B cell (primary cell): ENCODE data around the gene RAB3A. TPM values are rescaled to one million over a fixed set of nuclear protein-coding genes. Genes with fewer than 3 reads are reported as not detected.

Experiments used
- ATAC-seq: fragments of 200-7000 bp; cut with Tn5 transposase; one replicate; pipeline ENCODE4 v1.10.0; 2021; ENCODE audit warnings: low read depth, mild to moderate bottlenecking, moderate number of reproducible peaks, moderate library complexity
- CTCF ChIA-PET: fragments of 350-600 bp; sonication (Branson Sonifier 250); formaldehyde crosslinking; loops from one replicate; lab custom pipeline; 2021; ENCODE audit warnings: antibody characterized with exemption, inconsistent platforms; lab: Charles Lee
- POLR2A ChIA-PET: fragments of 350-600 bp; sonication (Branson Sonifier 250); formaldehyde crosslinking; loops from one replicate; lab custom pipeline; 2021; ENCODE audit warnings: antibody characterized with exemption; lab: Charles Lee
- DNase-seq: peaks from one replicate; pipeline ENCODE4 v3.0.0; 2013
- H2AFZ ChIP-seq: 2 replicates; pipeline ENCODE4 v1.6.1; 2012; ENCODE audit warnings: mild to moderate bottlenecking, low read depth, low read length; ENCODE audit not compliant: insufficient read depth, poor library complexity, severe bottlenecking
- H3K27ac ChIP-seq, 2 donors: 1 replicate in 1 of 2; 2 replicates in 1 of 2; pipeline ENCODE4 v1.5.1; 2012 to 2013; ENCODE audit warnings: low read length in 2 of 2, mild to moderate bottlenecking in 2 of 2, moderate library complexity in 1 of 2
- H3K27me3 ChIP-seq, 4 experiments: fragments of 200-600 bp in 1 of 4; sonication (generic) in 1 of 4; replicated peaks in 1 of 4; 1 replicate in 2 of 4; 2 replicates in 2 of 4; pipeline versions ENCODE4 v1.6.1 to v1.7.0; 2013 to 2016; ENCODE audit warnings: low read length in 3 of 4, mild to moderate bottlenecking in 2 of 4, mixed read lengths in 1 of 4, moderate library complexity in 1 of 4; ENCODE audit not compliant: insufficient read depth in 4 of 4, control insufficient read depth in 3 of 4; ENCODE audit errors: control extremely low read depth in 1 of 4
- H3K36me3 ChIP-seq, 2 experiments: replicated peaks in 1 of 2; 1 replicate in 1 of 2; 2 replicates in 1 of 2; pipeline versions ENCODE4 v1.6.1 to v1.7.1; 2013; ENCODE audit warnings: low read length in 1 of 2; ENCODE audit not compliant: insufficient read depth in 2 of 2, control insufficient read depth in 1 of 2; ENCODE audit errors: control extremely low read depth in 1 of 2, extremely low read depth in 1 of 2
- H3K4me1 ChIP-seq, 2 donors: fragments of 200-600 bp in 1 of 2; sonication (generic) in 1 of 2; 1 replicate in 1 of 2; 2 replicates in 1 of 2; pipeline versions ENCODE4 v1.5.1 to v1.6.1; 2013 to 2017; ENCODE audit warnings: low read length in 2 of 2; ENCODE audit not compliant: control insufficient read depth in 2 of 2, insufficient read depth in 2 of 2
- H3K4me2 ChIP-seq: replicated peaks from 2 replicates; pipeline ENCODE3; 2012; ENCODE audit warnings: mild to moderate bottlenecking, low read depth, low read length; ENCODE audit not compliant: poor library complexity, severe bottlenecking
- H3K4me3 ChIP-seq, 5 experiments: fragments of 200-600 bp in 1 of 5; sonication (generic) in 1 of 5; 1 replicate in 3 of 5; 2 replicates in 2 of 5; pipeline versions ENCODE4 v1.5.1 to v1.7.0; 2011 to 2016; ENCODE audit warnings: low read length in 4 of 5, mild to moderate bottlenecking in 4 of 5, low read depth in 2 of 5, control low read depth in 1 of 5, moderate library complexity in 1 of 5; ENCODE audit not compliant: insufficient read depth in 1 of 5; ENCODE audit errors: control extremely low read depth in 1 of 5, extremely low read depth in 1 of 5
- H3K79me2 ChIP-seq: fragments of 200-600 bp; sonication (generic); one replicate; pipeline ENCODE4 v1.6.0; 2016; ENCODE audit warnings: low read length; ENCODE audit not compliant: control insufficient read depth, insufficient read depth
- H3K9ac ChIP-seq: fragments of 200-600 bp; sonication (generic); 2 replicates; pipeline ENCODE4 v1.6.1; 2017; ENCODE audit warnings: mild to moderate bottlenecking, low read length, moderate library complexity
- H3K9me3 ChIP-seq, 3 donors: one replicate each; pipeline versions ENCODE4 v1.6.1 to v1.7.1; 2013; ENCODE audit warnings: low read length in 2 of 3; ENCODE audit not compliant: control insufficient read depth in 2 of 3, insufficient read depth in 1 of 3; ENCODE audit errors: control extremely low read depth in 1 of 3
- H4K20me1 ChIP-seq: 2 replicates; pipeline ENCODE4 v1.6.0; 2012; ENCODE audit warnings: mild to moderate bottlenecking, low read length; ENCODE audit not compliant: insufficient read depth, control insufficient read depth, poor library complexity, severe bottlenecking
- H3K27ac Mint-ChIP-seq: one replicate; pipeline ENCODE4 v1.8.0; 2021; ENCODE audit warnings: mixed read lengths
- H3K27me3 Mint-ChIP-seq: one replicate; pipeline ENCODE4 v1.8.0; 2021; ENCODE audit warnings: mixed read lengths
- H3K4me1 Mint-ChIP-seq: one replicate; pipeline ENCODE4 v1.8.0; 2021; ENCODE audit warnings: mixed read lengths
- H3K4me3 Mint-ChIP-seq: one replicate; pipeline ENCODE4 v1.8.0; 2021; ENCODE audit warnings: mixed read lengths
- H3K9me3 Mint-ChIP-seq: one replicate; pipeline ENCODE4 v1.8.0; 2022; ENCODE audit warnings: mixed read lengths; ENCODE audit not compliant: insufficient read depth
- CTCF ChIP-seq: fragments of 200-600 bp; IDR thresholded peaks from one replicate; pipeline ENCODE4 v1.8.0; 2022; ENCODE audit warnings: antibody characterized with exemption, mild to moderate bottlenecking
- EZH2 ChIP-seq: IDR thresholded peaks from 2 replicates; pipeline ENCODE4 v1.6.1; 2012; ENCODE audit warnings: borderline replicate concordance, low read depth, mild to moderate bottlenecking, moderate library complexity, low read length; ENCODE audit not compliant: insufficient read depth, poor library complexity, severe bottlenecking
- WGBS: methylation state at CpG from one replicate; pipeline ENCODE4 v1.1.5; 2013; ENCODE audit warnings: missing lambda C conversion rate; ENCODE audit not compliant: insufficient coverage; 5-methylcytosine and 5-hydroxymethylcytosine counted together
- intact Hi-C: fragments of 100-400 bp; cut with micrococcal nuclease; formaldehyde crosslinking; loops from one replicate; pipeline ENCODE4 v1.10.0; 2022
- polyA plus RNA-seq: library from polyadenylated mRNA; depleted of rRNA; stranded (reverse); fragments of >200 nt; gene quantifications from 2 replicates; pipeline ENCODE4 v1.2.3, GENCODE V29; 2012
- total RNA-seq, 2 donors: library from RNA; stranded (reverse); fragments of 120-200 nt in 1 of 2; gene quantifications; 1 replicate in 1 of 2; 2 replicates in 1 of 2; pipeline versions ENCODE4 v1.2.3 to v1.2.4, GENCODE V29; 2013 to 2022

RAB3A gene
- total and polyA plus RNA-seq, 2 donors (not counting 1 experiment from before 2014, with no cell fraction given): 7.7 to 10.4 TPM

- no peak overlapping the region for H3K4me2 ChIP-seq
- H3K9me3 ChIP-seq: peaks cover 0 to 45% (median 0%) of the 10 kb centered on the region in 3 donors
- no peak overlapping the region for H2AFZ ChIP-seq
- peaks cover 38% of the 10 kb centered on the region for H3K27me3 Mint-ChIP-seq
- peaks cover 0 to 72% (median 32%) of the 10 kb centered on the region in 4 experiments for H3K27me3 ChIP-seq
- H4K20me1 ChIP-seq: peaks cover 3% of the 10 kb centered on the region
- peaks cover 25 to 31% of the 10 kb centered on the region in 2 donors for H3K4me1 ChIP-seq
- no peak for ATAC-seq
- no peaks in the 10 kb centered on the region for H3K9me3 Mint-ChIP-seq
- ChIA-PET CTCF (interaction anchor here (0.7 to 2.2 kb wide), 4 partner anchors 9 to 107 kb away, joined by 3 to 6 read pairs (median 4); no protein-coding TSS in a partner anchor), POLR2A (no interaction called here)
- H3K4me3 Mint-ChIP-seq: no peak overlapping the region
- no peak overlapping the region for H3K9ac ChIP-seq
- H3K79me2 ChIP-seq: no peaks in the 10 kb centered on the region
- WGBS: 83% methylated on average over 23 of the region's 25 CpGs
- no peak overlapping the region for H3K27ac ChIP-seq
- peaks cover 30% of the 10 kb centered on the region for H3K4me1 Mint-ChIP-seq
- no peak overlapping the region for H3K4me3 ChIP-seq
- no peaks in the 10 kb centered on the region for H3K36me3 ChIP-seq
- intact Hi-C loops: no loop called here
- DNase-seq: no peak
- TF ChIP-seq CTCF: no peak
- no peak for TF ChIP-seq EZH2
- no peak overlapping the region for H3K27ac Mint-ChIP-seq
These were observed 18.2 kb upstream of the RAB3A start for GRCh38 chr19:18221815-18222725.
